Brain microvascular endothelial cell (primary cell): ENCODE data around the gene LYRM9.

Experiments used
- DNase-seq: peaks from one replicate; pipeline ENCODE4 v3.0.0-alpha.2; 2020
- H3K27ac ChIP-seq: fragments of 250-450 bp; sonication (Bioruptor Pico); 2 replicates; pipeline ENCODE4 v1.5.1; 2020; ENCODE audit warnings: mild to moderate bottlenecking, moderate library complexity
- H3K27me3 ChIP-seq: fragments of 250-450 bp; sonication (Bioruptor Pico); replicated peaks from 2 replicates; pipeline ENCODE4 v1.5.1; 2020; ENCODE audit warnings: mild to moderate bottlenecking
- H3K36me3 ChIP-seq: fragments of 250-450 bp; sonication (Bioruptor Pico); replicated peaks from 2 replicates; pipeline ENCODE4 v1.5.1; 2020; ENCODE audit warnings: mild to moderate bottlenecking
- H3K4me3 ChIP-seq: 2 replicates; pipeline ENCODE4 v1.5.1; 2011; ENCODE audit warnings: low read depth, mild to moderate bottlenecking, control low read depth, low read length, moderate library complexity
- CTCF ChIP-seq: IDR thresholded peaks from 2 replicates; pipeline ENCODE4 v1.5.1; 2011; ENCODE audit warnings: low read depth, mild to moderate bottlenecking, moderate library complexity, low read length, control low read depth, inconsistent platforms; ENCODE audit errors: missing control alignments
- in situ Hi-C: cut with HindIII; loops from 2 replicates; pipeline ENCODE4 v1.10.0; 2017; ENCODE audit warnings: low sequenced_read_pairs, low pct_ligation_motif_present

Gene LYRM9

DNA sequence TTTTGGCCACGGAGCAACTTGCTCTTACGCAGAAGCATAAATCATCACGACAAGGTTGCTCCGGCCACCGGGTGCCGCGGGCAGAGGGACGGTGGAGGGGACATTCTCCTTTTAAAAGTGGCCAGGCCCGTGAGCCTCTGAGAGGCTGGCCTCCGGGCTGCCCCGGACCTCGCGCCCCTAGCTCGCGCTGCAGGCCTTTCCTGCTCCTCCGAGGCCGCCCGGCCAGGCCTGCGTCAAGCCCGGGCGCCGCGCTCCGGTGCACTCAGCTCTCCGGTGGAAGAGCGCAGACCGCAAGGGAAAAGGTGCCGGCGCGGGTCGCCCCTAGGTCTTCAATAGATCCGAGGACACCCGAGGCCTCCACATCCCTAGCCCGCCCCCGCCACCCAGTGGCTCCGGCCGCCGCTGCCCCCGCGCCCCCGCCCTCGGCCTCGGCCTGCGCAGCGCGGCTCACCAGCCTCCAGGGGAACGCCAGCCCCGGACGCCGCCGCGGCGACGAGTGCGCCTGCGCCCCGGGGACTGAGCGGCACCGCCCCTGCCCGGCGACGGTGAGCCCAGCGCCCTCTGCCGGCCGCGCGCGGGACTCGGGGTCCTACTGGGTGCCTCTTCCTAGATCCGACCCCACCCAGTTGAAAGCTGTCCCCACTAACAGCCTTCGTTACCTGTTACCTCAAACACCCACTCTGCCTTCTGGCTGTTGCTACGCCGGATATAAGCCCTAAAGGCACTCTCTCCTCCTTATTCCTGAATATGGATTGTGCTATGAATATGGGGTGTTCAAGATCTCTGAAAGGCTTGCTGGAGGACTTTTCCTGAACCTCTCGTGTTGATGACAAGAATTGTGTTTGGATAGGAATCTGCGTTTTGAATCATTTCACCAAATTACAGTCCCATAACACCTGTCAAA lies at the start of gene LYRM9:
TSS of gene LYRM9 (minus strand) at position 500 of the 904 bp plus-strand sequence. CDS start 10,671 bp downstream, outside the sequence.
- in situ Hi-C loops = no loop called here
- no peaks in the 10 kb centered on the region for H3K36me3 ChIP-seq
- peak; percentile 75 for TF ChIP-seq CTCF
- peak; percentile 59 for DNase-seq
- H3K4me3 ChIP-seq = peak within 1 kb of the TSS; percentile 62
- no peak within 1 kb of the TSS for H3K27ac ChIP-seq
- peaks cover 8% of the 10 kb centered on the region for H3K27me3 ChIP-seq

DNA sequence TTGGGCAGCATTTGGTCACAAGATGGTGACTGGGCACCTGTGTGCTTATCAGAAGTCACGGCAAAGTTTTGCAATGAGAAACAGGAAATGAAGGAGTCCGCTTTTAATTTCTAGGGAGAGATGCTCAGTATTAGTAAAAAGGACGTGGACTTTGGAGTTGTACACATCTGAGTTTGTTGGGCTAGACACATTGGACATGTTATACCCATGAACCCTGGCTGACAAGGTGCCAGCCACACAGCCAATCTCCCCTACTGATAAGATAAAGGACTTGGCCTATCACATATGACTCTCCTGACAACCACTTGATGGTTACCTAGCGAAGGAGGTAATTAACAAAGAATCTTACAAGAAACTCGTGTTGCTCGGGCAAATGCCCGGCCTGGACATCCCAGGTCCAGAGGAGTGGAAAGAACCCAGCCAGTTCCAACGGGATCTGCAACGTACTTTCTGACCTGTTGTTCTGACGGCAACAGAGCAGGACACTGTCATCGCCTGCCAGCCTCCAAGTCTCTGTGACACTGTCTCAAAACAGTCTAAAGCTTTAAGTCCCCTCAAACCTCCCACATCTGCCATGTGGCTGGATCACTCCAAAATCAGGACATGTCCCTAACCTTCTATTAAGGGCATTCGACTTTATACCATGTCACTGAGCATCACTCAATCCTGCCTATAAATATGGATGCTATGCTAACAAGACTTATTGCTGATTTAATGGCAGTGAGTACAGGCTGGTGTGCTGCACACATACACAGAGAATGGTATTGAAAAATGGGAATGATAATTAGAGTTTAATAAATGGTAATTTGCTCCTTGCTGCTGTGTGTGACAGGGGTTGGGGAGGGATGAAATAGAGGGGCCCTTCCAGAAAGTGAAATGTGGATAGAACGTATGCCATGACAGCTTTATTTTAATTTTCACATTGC lies 47.6 kb upstream of the LYRM9 start:
- no peaks in the 10 kb centered on the region for H3K27me3 ChIP-seq
- no peak overlapping the region for H3K4me3 ChIP-seq
- no peak for TF ChIP-seq CTCF
- no peaks in the 10 kb centered on the region for H3K36me3 ChIP-seq
- DNase-seq = no peak
- no peak overlapping the region for H3K27ac ChIP-seq
- in situ Hi-C loops = no loop called here

- no peaks in the 10 kb centered on the region for H3K27me3 ChIP-seq
- in situ Hi-C loops = no loop called here
- H3K4me3 ChIP-seq = no peak overlapping the region
- TF ChIP-seq CTCF = no peak
- H3K36me3 ChIP-seq = no peaks in the 10 kb centered on the region
- H3K27ac ChIP-seq = no peak overlapping the region
- DNase-seq = no peak
Measured at GRCh38 chr17:27939474-27940465, 46.6 kb upstream of the LYRM9 start.

DNA sequence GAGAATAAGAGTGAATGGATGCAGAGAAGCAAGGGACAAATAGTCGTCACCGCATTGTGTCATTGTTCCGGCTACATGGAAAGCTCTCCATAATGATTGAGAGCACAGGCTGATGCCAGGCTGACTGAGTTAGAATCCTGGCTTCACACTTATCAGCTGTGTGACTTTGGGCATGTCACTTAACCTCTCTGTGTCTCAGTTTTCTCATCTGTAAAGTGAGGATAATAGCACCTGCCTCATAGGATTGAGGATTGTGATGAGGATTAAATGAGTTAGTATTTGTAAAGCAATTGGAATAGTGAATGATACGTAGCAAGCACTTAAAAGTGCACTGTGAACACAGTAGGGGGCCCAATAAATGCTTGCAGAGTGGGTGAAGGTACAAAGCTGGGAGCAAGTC lies 45.7 kb upstream of the LYRM9 start:
- in situ Hi-C loops = no loop called here
- no peak for DNase-seq
- H3K4me3 ChIP-seq = no peak overlapping the region
- no peaks in the 10 kb centered on the region for H3K36me3 ChIP-seq
- H3K27me3 ChIP-seq = no peaks in the 10 kb centered on the region
- H3K27ac ChIP-seq = no peak overlapping the region
- no peak for TF ChIP-seq CTCF

DNA sequence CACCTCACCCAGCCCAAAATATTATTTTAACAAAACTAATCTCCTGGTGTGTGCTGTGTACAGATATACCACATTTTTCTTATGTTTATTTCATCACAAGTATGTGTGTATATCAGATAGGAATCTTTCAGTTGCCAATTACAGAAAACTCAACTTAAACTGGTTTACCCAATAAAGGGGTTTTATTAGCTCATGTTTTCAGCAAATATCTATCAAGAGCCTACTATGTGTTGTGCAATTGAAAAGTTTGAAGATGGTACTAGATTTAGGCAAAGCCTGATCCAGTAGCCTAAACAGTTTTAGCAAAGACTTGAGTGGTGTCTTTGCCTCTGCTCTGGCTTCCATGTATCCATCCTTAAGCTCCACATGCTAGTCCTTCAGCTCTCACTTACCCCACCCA lies 45.1 kb upstream of the LYRM9 start:
- H3K4me3 ChIP-seq = no peak overlapping the region
- in situ Hi-C loops = no loop called here
- H3K36me3 ChIP-seq = no peaks in the 10 kb centered on the region

More for the DNA sequence above, 45.1 kb upstream of the LYRM9 start:
- no peak for TF ChIP-seq CTCF
- no peak for DNase-seq
- no peaks in the 10 kb centered on the region for H3K27me3 ChIP-seq
- H3K27ac ChIP-seq = no peak overlapping the region
